ENCODE data around the gene CMSS1.

The CMSS1 gene

DNA sequence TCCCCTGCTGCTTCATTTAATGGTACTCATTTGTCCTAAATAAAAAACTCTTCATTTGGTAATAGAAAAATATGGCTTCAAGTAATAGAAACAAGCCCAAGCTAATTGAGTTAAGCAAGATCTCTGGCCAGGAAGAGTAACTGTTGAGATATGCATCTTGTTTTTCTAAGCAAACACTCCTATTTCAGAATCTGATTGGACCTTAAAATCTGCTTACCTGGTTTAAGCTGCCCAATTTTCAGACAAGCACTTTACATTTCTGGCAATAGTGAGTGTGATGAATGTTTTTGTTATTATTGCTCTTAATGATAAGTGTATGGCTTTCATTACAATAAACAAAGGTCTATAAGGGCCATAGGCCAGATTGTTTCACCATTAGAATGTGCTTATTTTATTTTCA lies 86.2 kb downstream of the CMSS1 start:
- DNase-seq (ENCODE audit: low read depth), result no peak

DNA sequence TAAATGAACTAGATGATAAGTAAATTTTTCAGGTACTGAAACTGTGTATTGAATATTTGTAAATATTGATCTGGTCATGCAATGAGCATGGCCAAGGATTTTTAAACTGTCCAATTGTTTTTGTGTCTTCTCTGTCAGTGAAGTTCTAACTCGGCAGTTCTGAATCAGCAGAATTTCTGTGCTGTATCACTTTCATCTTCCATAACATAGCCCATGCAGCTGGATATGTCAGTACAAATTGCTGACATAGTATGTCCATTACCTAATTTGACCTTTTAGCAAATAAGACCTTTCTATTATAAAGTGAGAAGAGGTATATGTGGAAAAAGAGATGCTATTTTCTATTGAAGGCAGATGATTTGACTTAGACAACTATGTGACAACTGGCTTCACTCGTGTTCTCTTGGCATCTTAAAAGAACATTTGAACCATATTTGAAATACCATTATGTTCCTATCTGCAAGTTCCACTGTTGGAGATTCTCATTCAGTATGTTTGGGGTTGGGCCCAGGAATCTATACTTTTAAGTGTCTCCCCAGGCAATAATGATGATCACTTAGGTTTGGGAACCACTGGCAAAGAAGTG lies 90.4 kb downstream of the CMSS1 start:
- DNase-seq (ENCODE audit: low read depth), result no peak

DNA sequence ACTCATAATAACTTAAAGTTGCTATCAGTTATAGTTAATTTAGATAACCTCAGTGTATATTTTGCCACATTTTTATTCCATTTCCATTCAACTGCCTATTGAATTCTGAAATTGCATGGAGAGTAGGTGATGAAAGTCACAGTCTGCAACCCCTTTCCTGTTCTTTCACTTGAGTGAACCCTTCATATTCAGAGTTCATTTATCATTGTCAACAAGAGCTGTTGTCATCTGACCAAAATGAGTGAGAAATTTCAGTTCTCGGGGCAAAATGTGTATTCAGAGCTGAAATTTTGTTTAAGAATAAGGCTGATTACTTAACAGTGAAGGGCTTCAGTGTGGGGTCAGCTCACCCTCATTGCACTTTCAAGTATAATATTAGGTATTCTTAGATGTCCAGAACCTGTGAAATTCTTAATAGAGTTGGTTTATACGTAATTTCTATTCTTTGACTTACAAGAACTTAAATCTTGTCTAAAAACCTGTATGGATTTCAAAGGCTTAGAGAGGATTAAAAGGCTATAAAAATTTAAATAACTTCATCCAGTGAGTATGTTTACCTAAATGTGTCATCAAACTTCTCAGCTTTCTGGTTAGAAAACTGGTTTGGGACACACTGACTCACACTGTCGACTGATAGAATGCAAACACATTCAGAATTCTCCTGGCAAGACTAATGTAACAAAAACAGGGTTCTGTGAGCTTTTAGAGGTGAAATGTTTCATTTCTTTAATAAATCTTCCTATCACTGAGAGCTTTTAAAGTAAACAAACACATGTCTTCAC lies 92.2 kb downstream of the CMSS1 start:
- peak; percentile 69 for DNase-seq (ENCODE audit: low read depth)

DNA sequence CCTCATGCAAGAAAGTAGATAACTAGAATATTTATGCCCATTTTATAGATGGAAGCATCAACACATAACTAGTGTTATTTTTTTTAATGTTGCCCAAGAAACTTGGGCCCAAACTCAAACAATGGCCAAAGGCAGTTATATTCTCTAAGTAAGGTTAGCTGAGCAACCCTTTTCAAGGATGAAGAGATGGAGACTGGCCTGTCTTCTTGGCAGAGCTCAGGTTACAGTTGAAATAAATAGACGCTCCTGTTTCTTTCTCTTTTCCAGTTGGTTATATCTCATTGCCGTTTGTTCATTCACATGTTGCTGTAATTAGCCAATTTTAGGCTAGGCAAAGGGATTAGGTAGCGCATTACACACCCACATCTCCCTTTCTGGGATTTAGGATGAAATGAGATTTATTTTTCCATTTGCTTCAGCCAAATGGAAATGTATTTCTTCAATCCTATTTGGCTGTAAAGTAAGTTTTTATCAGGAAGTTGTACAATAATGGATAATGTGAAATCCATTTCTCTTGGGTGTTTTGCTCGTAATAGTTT lies 93.2 kb downstream of the CMSS1 start:
- DNase-seq (ENCODE audit: low read depth), result no peak

DNA sequence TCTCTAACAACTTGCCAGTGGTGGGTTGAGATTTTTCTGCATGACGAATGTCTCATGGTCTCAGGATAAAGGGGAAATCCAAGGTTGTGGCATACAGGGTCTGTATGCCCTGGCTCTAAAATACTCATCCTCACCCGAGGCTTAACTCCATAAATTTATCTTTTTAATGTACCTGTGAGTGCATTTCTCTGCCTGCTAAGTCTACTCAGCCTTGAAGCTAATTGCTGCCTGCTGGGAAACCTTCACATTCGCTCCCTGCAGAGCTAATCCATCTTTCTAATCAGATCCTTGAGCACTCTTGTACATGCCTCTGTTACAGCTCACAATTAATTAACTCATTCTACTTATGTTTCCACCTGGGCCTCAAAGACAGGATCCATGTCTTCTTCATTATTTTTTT lies 93.8 kb downstream of the CMSS1 start:
- DNase-seq (ENCODE audit: low read depth), result no peak

DNA sequence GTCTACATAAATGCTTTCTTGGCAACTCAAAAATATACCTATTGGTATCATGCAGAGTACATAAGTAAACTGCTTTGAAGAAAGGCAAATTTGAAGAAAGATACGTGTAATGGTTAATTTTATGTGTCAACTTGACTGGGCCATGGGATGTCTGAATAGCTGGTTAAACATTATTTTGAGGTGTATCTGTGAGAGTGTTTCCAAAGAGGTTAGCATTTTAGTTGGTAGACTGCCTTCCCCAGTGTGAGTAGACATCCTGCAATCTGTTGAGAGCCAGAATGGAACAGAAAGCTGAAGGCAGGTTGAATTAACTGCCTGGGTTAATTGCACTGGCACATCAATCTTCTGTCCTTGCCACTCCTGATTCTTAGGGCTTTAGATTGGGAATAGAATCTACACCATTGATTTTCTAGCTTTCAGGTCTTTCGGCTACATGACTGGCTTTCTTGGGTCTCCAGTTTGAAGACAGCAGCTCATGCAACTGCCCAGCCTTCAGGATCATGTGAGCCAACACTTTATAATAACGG lies 98.3 kb downstream of the CMSS1 start:
- no peak for DNase-seq (ENCODE audit: low read depth)

DNA sequence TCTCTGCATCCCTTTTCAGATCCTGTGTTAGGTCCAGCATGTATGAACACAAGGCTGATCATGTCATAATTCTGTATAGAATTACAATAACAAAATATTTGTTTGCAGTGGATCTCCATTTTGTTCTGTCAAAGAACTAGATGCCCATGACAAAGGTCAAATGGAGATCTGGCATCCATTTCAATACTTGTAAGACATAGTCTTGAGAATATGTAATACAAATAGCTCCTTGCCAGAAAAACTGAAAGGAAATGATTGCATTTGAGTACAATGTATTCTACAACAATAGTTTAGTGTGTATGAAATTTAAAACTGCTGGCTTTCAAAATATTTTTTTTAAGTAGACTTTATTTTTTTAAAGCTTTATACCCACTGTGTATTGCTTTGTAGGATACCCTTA lies 101.1 kb downstream of the CMSS1 start:
- DNase-seq (ENCODE audit: low read depth), result no peak

DNA sequence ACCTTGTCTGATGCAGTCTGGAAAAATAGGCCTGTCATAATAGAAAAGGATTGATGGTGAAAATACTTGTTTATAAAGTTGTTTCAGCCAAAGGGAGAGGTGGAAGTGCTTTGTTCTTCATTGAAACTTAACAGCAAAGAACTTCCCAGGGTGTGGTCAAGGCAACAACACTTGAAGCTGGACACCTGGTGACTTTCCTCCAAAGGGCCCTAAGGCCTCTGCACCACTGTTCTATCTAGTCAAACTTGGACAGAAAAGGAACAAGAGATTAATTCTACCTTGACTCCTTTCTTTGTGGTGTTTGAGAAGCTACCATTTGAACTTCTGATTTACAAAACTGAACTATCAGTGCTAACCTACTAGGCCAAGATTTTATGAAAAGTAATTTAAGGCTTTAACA lies 102.0 kb downstream of the CMSS1 start:
- no peak for DNase-seq (ENCODE audit: low read depth)

DNA sequence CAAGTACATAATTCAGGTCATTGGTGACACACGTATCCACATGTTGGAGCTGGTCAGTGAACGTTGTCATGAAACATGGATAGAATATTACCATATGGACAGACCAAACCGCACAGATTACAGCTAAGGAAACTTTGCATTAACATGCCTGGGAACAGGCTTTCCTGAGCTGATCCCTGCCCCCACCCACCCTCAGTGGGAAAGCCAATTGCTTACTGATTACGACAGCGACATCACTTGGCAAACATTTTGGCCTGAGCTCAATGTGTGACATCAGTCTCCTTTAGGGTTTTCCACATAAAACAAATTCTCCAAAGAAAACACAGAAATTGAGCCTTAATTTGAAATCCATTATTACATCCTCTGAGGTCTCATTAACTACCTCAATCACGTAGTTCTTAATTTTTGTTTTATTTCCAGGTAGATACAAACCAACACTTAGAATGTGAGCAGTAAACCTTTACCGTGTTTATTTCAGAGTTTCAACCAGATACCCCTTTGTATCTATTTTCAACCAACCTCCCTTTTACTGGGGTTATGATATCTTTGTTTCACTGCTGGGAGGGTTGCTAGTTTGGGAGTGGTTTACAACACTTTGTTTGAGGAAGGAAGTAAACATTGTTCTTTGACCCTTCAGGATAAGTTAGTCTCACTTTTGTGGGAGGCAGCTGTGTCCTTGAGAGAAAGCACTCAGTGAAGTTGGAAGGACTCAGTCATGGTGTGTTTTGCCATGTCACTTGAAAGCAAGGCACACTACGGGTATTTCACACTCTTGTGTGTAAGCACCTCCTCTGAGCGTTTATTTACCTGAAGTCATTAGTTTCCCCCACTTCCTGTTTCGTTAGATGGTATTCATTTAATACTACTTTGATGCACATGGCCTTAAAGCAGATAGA lies 103.1 kb downstream of the CMSS1 start:
- no peak for DNase-seq (ENCODE audit: low read depth)

DNA sequence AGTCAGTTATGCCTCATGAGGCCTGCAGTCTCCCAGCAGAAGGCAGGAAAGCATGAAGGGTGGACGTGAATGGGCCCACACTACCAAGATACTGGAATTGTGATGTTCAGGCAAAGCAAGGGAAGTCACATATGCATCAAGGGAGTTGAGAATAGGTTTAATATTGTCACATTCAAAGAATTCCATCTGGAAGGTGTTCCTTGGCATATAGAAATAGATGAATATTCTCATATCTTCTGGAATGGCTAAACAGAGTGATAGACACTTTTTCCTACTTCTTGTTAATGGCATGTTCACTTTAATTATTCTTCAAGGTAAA lies 103.7 kb downstream of the CMSS1 start:
- no peak for DNase-seq (ENCODE audit: low read depth)

DNA sequence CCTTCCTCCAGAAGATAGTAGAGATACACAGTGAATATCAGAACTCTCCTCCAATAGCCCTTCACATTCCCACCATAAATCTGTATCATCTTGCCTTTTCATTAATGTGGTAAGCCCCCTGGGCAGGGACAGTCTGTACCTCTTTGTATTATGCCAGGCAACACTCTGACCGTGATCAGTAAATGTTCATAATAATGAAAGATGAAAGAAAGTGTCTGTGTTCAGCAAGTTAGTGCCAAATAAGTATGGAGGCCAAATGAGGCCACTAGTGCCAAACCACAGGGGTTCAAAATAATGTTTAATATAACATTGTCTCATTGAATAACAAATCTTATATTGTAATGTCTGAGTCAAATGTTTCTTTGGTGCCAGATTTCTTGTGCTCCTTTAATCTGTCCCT lies 104.3 kb downstream of the CMSS1 start:
- DNase-seq (ENCODE audit: low read depth), result no peak

DNA sequence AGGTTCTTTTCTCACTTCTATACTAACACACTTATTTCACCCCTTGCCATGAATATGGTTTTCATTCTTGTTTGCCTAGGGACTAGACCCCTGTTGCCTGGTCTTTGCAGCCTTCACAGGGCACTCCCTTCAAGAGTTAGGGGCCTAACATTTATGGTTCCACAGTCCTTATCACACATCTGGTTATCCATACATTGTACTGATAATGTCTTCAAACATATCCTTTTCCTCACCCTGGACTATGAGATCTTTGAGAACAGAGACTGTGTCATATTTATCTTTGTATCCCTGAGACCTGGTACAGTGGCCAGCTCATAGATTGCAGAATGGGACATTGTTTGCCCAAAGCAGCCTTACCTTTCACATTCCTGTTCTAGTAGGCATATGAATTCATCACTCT lies 106.2 kb downstream of the CMSS1 start:
- no peak for DNase-seq (ENCODE audit: low read depth)

DNA sequence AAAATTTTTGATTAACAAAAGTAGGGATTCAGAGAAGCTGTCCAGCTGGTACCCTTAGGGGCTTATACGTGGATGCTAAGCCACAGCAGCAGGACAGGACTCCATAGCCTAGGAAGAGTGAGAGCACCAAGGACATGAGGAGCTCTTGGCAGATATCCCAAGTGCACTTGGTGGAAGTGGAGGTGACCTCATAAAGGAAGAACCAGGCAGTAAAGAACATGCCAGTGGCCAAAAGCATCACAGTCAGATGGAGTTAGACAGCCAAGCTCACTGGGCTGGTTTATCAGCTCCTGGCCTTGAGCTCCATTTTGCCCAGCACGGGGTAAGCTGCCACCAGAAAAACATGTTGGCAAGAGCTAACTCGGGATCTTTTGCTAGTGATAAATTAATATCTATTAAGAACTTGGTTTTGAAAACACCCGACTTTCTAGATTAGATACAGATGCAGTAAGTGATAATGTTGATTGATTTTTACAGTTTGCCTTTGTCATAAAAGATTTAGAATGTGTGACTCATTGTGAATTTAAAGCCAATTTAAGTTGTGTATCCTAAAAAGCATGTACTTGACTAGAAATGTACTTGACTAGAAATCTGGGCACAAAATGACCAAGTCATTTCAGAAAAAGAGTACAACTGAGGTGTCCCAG lies 108.0 kb downstream of the CMSS1 start:
- no peak for DNase-seq (ENCODE audit: low read depth)

DNA sequence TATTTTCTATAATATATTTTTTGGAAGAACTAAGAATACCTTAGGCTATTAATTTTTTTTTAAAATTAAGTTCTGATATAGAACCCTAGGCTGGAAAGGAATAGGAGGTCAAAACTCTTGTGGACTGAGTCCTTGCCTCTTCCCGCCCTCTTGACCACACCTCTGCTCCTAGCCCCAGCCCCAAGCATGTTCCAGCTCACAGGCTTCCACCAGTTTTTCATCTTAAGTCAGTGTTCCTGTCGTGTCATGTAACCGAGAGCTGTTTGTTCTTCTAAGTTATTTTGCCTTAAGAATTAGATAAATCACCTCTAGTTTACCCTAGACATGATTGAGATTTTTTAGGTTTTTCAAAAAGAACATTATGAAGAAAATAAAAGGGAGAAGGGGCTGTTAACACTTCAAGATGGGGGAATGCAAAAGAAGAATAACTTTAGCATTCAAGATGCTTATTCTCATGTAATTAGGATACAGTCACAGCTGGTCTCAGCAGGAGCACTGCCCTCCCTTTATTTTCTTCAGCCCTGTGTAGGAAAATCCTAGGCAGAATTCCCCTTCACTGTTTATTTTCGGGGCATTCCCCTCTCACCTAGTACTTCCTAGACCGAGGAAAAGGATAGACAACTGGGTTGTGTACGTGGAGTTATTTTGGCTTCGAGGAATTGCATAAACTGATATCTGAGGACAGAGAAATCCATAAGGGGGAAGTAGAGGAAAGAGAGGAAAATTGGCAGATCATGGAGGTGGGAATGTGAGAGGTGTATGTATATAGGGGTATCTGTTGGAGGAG lies 110.2 kb downstream of the CMSS1 start:
- DNase-seq (ENCODE audit: low read depth), result no peak

DNA sequence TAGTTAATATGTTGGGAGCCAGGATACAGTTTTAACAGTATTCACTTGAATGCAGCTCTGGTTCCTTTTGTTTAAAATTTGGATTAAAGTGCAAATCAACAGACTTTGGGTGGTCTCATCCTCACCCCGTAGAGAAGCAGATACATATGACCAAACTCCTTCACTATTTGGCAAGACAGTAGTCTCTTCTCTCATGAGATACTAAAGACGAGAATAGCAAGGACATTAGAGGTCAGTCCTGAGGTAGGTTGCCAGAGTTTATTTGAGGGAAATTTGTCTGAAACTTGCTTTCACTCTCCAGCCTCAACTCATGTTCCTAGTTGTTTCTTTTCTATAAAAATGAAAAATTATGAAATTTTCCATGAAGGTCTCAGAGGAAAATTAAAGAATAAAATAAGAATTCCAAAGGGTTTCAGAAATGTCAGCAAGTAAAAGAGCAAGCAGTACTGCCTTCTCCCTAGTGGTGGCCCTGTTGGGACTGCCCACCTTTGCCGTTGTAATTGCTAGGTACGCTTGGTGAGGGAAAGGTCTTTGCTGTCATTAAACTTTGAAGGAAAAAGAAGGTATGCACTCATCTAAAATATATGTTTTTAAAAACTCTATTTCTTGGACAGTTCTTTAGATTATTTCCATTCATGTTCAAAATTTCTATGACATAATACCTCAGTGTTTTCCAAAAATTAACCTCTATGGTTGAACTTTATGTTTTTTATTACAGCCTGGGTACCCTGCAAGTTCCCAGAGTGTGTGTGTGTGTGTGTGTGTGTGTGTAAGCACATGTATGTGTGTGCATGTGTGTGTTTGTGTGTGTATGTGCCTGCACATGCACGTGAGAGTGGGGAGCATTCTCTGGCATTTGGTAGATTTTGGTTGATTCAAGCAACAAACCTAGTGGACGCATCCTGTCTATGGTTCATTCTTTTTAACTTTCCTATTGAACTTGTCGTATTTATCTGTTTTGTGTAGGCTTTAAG lies 111.4 kb downstream of the CMSS1 start:
- DNase-seq (ENCODE audit: low read depth), result no peak

DNA sequence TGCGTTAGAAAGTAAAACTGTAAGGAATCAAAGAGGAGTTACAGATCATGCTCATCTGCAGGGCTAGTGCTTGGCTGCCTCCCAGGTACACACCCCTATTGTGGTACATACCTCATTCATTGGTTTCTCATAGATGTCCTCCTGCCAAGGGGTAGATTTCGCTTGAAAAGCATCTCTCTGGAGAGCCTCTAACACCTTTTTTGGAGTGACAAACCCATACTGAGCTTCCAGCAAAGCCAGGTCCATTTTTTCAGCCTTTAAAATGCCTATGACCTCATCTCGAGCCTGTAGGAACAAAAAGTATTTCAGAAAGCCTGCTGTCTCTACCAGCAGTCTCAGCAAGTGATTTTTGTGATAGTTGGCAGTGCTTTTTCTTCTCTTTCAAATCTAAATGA lies 112.1 kb downstream of the CMSS1 start:
- no peak for DNase-seq (ENCODE audit: low read depth)

DNA sequence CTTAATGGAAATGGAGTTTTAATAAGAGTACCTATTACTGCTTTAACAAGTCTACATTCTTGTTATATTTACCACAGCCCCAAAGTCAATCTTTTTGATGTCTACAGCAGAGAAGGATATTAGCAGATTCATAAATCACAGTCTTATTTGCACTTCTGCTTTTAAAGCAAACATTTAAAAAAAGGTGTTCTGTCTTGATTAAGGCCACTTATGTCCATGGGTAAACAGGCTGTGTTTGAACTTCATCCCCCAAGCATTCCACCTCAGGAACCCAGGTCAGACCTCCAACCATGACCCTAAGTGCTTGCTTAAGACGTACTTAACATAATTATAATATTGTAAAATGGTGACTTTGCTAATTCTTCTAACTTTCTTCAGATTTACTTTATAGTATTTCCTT lies 113.4 kb downstream of the CMSS1 start:
- DNase-seq (ENCODE audit: low read depth), result no peak

DNA sequence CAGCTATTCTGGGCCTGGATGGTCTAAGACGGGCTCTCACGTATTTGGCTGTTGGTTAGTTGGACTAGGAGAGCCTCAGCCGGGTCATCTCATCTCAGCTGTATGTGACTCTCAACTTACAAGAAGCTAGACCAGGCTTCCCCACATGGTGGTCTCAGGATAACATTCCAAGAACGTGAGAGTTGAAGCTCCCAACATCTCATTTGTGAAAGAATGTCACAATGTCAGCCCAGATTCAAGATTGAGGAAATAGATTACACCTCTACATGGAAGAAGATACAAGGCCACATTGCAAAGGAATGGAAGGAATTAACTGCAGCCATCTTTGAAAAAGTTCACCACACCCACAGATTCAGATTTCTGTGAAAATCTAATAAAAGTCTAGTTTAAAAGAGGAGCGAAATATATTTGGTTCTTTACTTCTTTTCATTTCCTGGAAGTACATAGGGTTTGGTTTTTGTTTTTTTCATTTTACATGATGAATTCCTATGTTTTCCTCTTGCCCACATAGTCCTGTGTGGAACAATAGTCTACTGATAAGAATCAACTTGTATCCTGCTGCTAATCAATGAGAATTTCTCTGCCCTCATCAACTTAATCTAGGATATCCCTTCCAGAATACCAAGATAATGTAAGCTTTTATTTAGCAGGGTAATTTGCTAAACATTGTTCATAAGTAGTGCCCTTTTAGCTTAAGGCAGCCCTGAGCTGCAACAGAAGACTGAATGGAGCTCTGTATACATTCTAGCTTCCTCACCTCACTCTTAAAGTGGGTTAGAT lies 116.5 kb downstream of the CMSS1 start:
- DNase-seq (ENCODE audit: low read depth), result no peak

All from non-pigmented ciliary epithelial cell (primary cell).